Vagina (tissue), 2 donors: ENCODE measurements around the gene RPTOR.

Experiments
- POLR2AphosphoS5 ChIP-seq, 2 donors: sonication (generic); formaldehyde crosslinking; IDR thresholded peaks; one replicate each; pipeline ENCODE4 v1.9.0; 2017; ENCODE audit warnings: antibody characterized with exemption in 2 of 2, mild to moderate bottlenecking in 2 of 2, low read depth in 1 of 2; ENCODE audit not compliant: insufficient read depth in 1 of 2
- TF ChIP-seq, protein P1 (sequence below), 3 experiments: fragments of 450-650 bp in 2 of 3; fragments of 200-600 bp in 1 of 3; sonication (generic) in 1 of 3; IDR thresholded peaks; one replicate each; pipeline ENCODE4 v1.5.1; 2017 to 2019; ENCODE audit warnings: antibody characterized with exemption in 3 of 3, mild to moderate bottlenecking in 2 of 3, moderate library complexity in 2 of 3

DNA sequence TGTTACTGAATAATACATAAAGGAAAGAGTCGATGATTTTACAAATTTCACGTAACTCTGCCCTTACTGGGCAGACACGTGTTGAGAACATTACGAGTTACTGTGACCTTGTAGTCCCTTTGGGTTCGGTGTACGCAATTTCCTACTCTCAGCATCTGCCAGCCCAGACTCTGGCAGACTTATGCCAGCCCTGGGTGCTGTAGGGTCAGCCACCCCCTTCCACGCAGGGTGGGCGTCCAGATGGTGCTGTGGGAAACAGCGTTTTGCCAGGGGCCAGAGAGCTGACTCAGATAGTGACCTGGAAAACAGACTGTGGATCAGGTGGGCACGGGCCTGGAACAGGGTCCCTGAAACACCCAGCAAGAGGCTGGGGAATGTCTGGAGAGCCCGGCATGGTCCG, 148.9 kb downstream of the RPTOR start:
- TF ChIP-seq, protein P1, sequence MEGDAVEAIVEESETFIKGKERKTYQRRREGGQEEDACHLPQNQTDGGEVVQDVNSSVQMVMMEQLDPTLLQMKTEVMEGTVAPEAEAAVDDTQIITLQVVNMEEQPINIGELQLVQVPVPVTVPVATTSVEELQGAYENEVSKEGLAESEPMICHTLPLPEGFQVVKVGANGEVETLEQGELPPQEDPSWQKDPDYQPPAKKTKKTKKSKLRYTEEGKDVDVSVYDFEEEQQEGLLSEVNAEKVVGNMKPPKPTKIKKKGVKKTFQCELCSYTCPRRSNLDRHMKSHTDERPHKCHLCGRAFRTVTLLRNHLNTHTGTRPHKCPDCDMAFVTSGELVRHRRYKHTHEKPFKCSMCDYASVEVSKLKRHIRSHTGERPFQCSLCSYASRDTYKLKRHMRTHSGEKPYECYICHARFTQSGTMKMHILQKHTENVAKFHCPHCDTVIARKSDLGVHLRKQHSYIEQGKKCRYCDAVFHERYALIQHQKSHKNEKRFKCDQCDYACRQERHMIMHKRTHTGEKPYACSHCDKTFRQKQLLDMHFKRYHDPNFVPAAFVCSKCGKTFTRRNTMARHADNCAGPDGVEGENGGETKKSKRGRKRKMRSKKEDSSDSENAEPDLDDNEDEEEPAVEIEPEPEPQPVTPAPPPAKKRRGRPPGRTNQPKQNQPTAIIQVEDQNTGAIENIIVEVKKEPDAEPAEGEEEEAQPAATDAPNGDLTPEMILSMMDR (IDR thresholded peaks at IDR 0.05) = no peak
- no peak for TF ChIP-seq POLR2AphosphoS5 (IDR thresholded peaks at IDR 0.05; ENCODE audit: insufficient read depth in 1 of 2, low read depth in 1 of 2)
